Urinary bladder (tissue), 4 donors: ENCODE measurements around the gene LZTS3. TPM values are rescaled to one million over a fixed set of nuclear protein-coding genes. Genes with fewer than 3 reads are reported as not detected.
"Not testable (repeated sequence)": the region's sequence is repeated elsewhere in the genome, so short reads cannot be mapped to it uniquely, and the experiment has no call there.

Experiments used
- DNase-seq: peaks from one replicate; pipeline ENCODE4 v3.0.0-alpha.2; 2015; ENCODE audit errors: extremely low spot score
- H3K27ac ChIP-seq: one replicate; pipeline ENCODE4 v1.5.1; 2013; ENCODE audit warnings: low read depth, mild to moderate bottlenecking, moderate library complexity
- H3K36me3 ChIP-seq: one replicate; pipeline ENCODE4 v1.6.1; 2013; ENCODE audit warnings: mild to moderate bottlenecking, moderate library complexity; ENCODE audit not compliant: insufficient read depth
- H3K4me1 ChIP-seq: one replicate; pipeline ENCODE4 v1.6.1; 2013; ENCODE audit warnings: mild to moderate bottlenecking, moderate library complexity; ENCODE audit not compliant: insufficient read depth
- H3K4me3 ChIP-seq: one replicate; pipeline ENCODE4 v1.5.1; 2013; ENCODE audit warnings: low read depth, low read length
- WGBS: extraction: QIAGEN DNeasy Blood & Tissue Kit; methylation state at CpG from one replicate; pipeline ENCODE4 v1.1.7; 2013; 5-methylcytosine and 5-hydroxymethylcytosine counted together
- polyA plus RNA-seq: library from polyadenylated mRNA; stranded (reverse); fragments of 200-250 nt; gene quantifications from one replicate; pipeline ENCODE4 v1.2.3, GENCODE V29; 2013
- total RNA-seq: library from RNA; depleted of rRNA; stranded (reverse); fragments of >200 nt; gene quantifications from one replicate; pipeline ENCODE4 v1.2.3, GENCODE V29; 2014
- donor health status: healthy with polysubstance abuse.
- donor health status: healthy.

The LZTS3 gene
- total and polyA plus RNA-seq, 2 donors = 3.1 to 10.4 TPM

GRCh38 chr20:3199976-3200755 is 26.8 kb upstream of the LZTS3 start:
- WGBS = 92% methylated on average over 27 of the region's 27 CpGs
- Histone ChIP-seq H3K4me3 (no peak overlapping the region), H3K27ac (no peak overlapping the region), H3K4me1 (no peaks in the 10 kb centered on the region), H3K36me3 (peaks cover 2% of the 10 kb centered on the region)
- no peak for DNase-seq

- WGBS = 48% methylated on average over 2 of the region's 2 CpGs
- no peaks in the 10 kb centered on the region for H3K4me1 ChIP-seq
- DNase-seq = no peak
- no peak overlapping the region for H3K27ac ChIP-seq
- H3K4me3 ChIP-seq = no peak overlapping the region
- peaks cover 2% of the 10 kb centered on the region for H3K36me3 ChIP-seq
These were observed 25.9 kb upstream of the LZTS3 start for GRCh38 chr20:3199206-3199605.

- no peak overlapping the region for H3K27ac ChIP-seq
- H3K4me3 ChIP-seq = no peak overlapping the region
- 90% methylated on average over 7 of the region's 7 CpGs for WGBS
- H3K36me3 ChIP-seq = peaks cover 2% of the 10 kb centered on the region
- H3K4me1 ChIP-seq = no peaks in the 10 kb centered on the region
- DNase-seq = no peak
These were observed 22.4 kb upstream of the LZTS3 start for GRCh38 chr20:3195590-3196237.

GRCh38 chr20:3194617-3195280 is 21.4 kb upstream of the LZTS3 start:
- Histone ChIP-seq H3K4me1 (no peaks in the 10 kb centered on the region), H3K4me3 (no peak overlapping the region), H3K36me3 (no peaks in the 10 kb centered on the region), H3K27ac (no peak overlapping the region)
- DNase-seq = no peak
- 97% methylated on average over 10 of the region's 10 CpGs for WGBS

- Histone ChIP-seq H3K27ac (no peak overlapping the region), H3K4me3 (no peak overlapping the region), H3K36me3 (no peaks in the 10 kb centered on the region), H3K4me1 (no peaks in the 10 kb centered on the region)
- no peak for DNase-seq
- WGBS = 93% methylated on average over 14 of the region's 14 CpGs
These were observed 20.7 kb upstream of the LZTS3 start for GRCh38 chr20:3193806-3194616.

GRCh38 chr20:3192226-3193015 is 19.1 kb upstream of the LZTS3 start:
- no peak overlapping the region for H3K27ac ChIP-seq
- WGBS = 95% methylated on average over 18 of the region's 18 CpGs
- no peak overlapping the region for H3K4me3 ChIP-seq
- H3K4me1 ChIP-seq = no peaks in the 10 kb centered on the region
- H3K36me3 ChIP-seq = no peaks in the 10 kb centered on the region
- no peak for DNase-seq

GRCh38 chr20:3190681-3191111 is 17.3 kb upstream of the LZTS3 start:
- Histone ChIP-seq H3K4me1 (no peaks in the 10 kb centered on the region), H3K36me3 (no peaks in the 10 kb centered on the region), H3K27ac (no peak overlapping the region), H3K4me3 (no peak overlapping the region)
- DNase-seq = no peak
- 92% methylated on average over 14 of the region's 14 CpGs for WGBS

- Histone ChIP-seq H3K4me3 (no peak overlapping the region), H3K27ac (no peak overlapping the region), H3K4me1 (no peaks in the 10 kb centered on the region), H3K36me3 (no peaks in the 10 kb centered on the region)
- DNase-seq = no peak
- 84% methylated on average over 4 of the region's 4 CpGs for WGBS
These were observed 16.3 kb upstream of the LZTS3 start for GRCh38 chr20:3189561-3190131.

- H3K4me3 ChIP-seq = no peak overlapping the region
- no peaks in the 10 kb centered on the region for H3K4me1 ChIP-seq
- no peak for DNase-seq
- H3K36me3 ChIP-seq = no peaks in the 10 kb centered on the region
- 77% methylated on average over 3 of the region's 3 CpGs for WGBS
- H3K27ac ChIP-seq = no peak overlapping the region
These were observed 15.6 kb upstream of the LZTS3 start for GRCh38 chr20:3188823-3189413.

- not testable (repeated sequence) for DNase-seq, H3K27ac ChIP-seq, H3K4me1 ChIP-seq, H3K36me3 ChIP-seq, H3K4me3 ChIP-seq
- 93% methylated on average over 9 of the region's 9 CpGs for WGBS
These were observed 14.5 kb upstream of the LZTS3 start for GRCh38 chr20:3187861-3188260.

- Histone ChIP-seq H3K4me3 (no peak overlapping the region), H3K36me3 (no peaks in the 10 kb centered on the region), H3K27ac (no peak overlapping the region), H3K4me1 (no peaks in the 10 kb centered on the region)
- no peak for DNase-seq
- WGBS = 88% methylated on average over 3 of the region's 3 CpGs
These were observed 10.7 kb upstream of the LZTS3 start for GRCh38 chr20:3183896-3184612.

- DNase-seq, H3K4me1 ChIP-seq, H3K27ac ChIP-seq, H3K36me3 ChIP-seq, H3K4me3 ChIP-seq: not testable (repeated sequence)
- over 99% methylated on average over 5 of the region's 5 CpGs for WGBS
These were observed 9.1 kb upstream of the LZTS3 start for GRCh38 chr20:3182429-3182828.
